Duodenal mucosa (tissue), 2 donors: ENCODE data around the gene SPDYE3.
"Not testable (repeated sequence)": the region's sequence is repeated elsewhere in the genome, so short reads cannot be mapped to it uniquely, and the experiment has no call there.

Source experiments
- H3K27ac ChIP-seq: one replicate; pipeline ENCODE4 v1.7.0; 2013; ENCODE audit warnings: low read depth, low read length
- H3K27me3 ChIP-seq, 2 donors: one replicate each; pipeline ENCODE4 v1.7.0; 2013; ENCODE audit warnings: low read length in 2 of 2, control low read depth in 1 of 2; ENCODE audit not compliant: insufficient read depth in 2 of 2, control insufficient read depth in 1 of 2
- H3K36me3 ChIP-seq, 2 donors: one replicate each; pipeline ENCODE4 v1.7.0; 2013; ENCODE audit warnings: low read length in 2 of 2, control low read depth in 1 of 2; ENCODE audit not compliant: insufficient read depth in 2 of 2, control insufficient read depth in 1 of 2
- H3K4me1 ChIP-seq, 2 donors: one replicate each; pipeline ENCODE4 v1.7.0; 2013; ENCODE audit warnings: low read length in 2 of 2, control low read depth in 1 of 2; ENCODE audit not compliant: insufficient read depth in 2 of 2, control insufficient read depth in 1 of 2
- H3K4me3 ChIP-seq, 2 donors: one replicate each; pipeline ENCODE4 v1.7.0; 2013; ENCODE audit warnings: low read length in 2 of 2, low read depth in 1 of 2
- H3K9ac ChIP-seq, 2 donors: one replicate each; pipeline ENCODE4 v1.7.0; 2013; ENCODE audit warnings: low read length in 2 of 2, low read depth in 1 of 2
- H3K9me3 ChIP-seq, 2 donors: one replicate each; pipeline ENCODE4 v1.7.0; 2013; ENCODE audit warnings: low read length in 2 of 2, control low read depth in 1 of 2; ENCODE audit not compliant: control insufficient read depth in 1 of 2

Gene SPDYE3

GRCh38 chr7:100351657-100352058, 44.2 kb downstream of the SPDYE3 start:
- H3K4me1 ChIP-seq, result no peaks in the 10 kb centered on the region
- peaks cover 43 to 77% of the 10 kb centered on the region in 2 donors for H3K36me3 ChIP-seq

GRCh38 chr7:100352230-100352781, 44.8 kb downstream of the SPDYE3 start:
- not testable (repeated sequence) for H3K4me1 ChIP-seq, H3K9ac ChIP-seq, H3K9me3 ChIP-seq, H3K4me3 ChIP-seq, H3K27me3 ChIP-seq, H3K27ac ChIP-seq
- peaks cover 42 to 77% of the 10 kb centered on the region in 2 donors for H3K36me3 ChIP-seq

More at GRCh38 chr7:100351657-100352058, 44.2 kb downstream of the SPDYE3 start:
- Histone ChIP-seq H3K4me3 (no peak overlapping the region), H3K9ac (no peak overlapping the region), H3K27ac (no peak overlapping the region), H3K27me3 (no peaks in the 10 kb centered on the region), H3K9me3 (no peaks in the 10 kb centered on the region)

- H3K36me3 ChIP-seq, result peaks cover 35 to 74% of the 10 kb centered on the region in 2 donors
These were observed 45.6 kb downstream of the SPDYE3 start for GRCh38 chr7:100352984-100353684.

GRCh38 chr7:100353685-100354330, 46.3 kb downstream of the SPDYE3 start:
- Histone ChIP-seq H3K4me3 (no peak overlapping the region), H3K9ac (no peak overlapping the region), H3K27ac (no peak overlapping the region), H3K36me3 (peaks cover 35 to 78% of the 10 kb centered on the region in 2 donors), H3K27me3 (no peaks in the 10 kb centered on the region), H3K4me1 (no peaks in the 10 kb centered on the region), H3K9me3 (no peaks in the 10 kb centered on the region)

More at GRCh38 chr7:100352984-100353684, 45.6 kb downstream of the SPDYE3 start:
- Histone ChIP-seq H3K9ac (no peak overlapping the region), H3K9me3 (no peaks in the 10 kb centered on the region), H3K27ac (no peak overlapping the region), H3K27me3 (no peaks in the 10 kb centered on the region), H3K4me1 (no peaks in the 10 kb centered on the region), H3K4me3 (no peak overlapping the region)

- Histone ChIP-seq H3K27ac (no peak overlapping the region), H3K4me3 (no peak overlapping the region), H3K9me3 (no peaks in the 10 kb centered on the region), H3K36me3 (peaks cover 31 to 82% of the 10 kb centered on the region in 2 donors), H3K4me1 (no peaks in the 10 kb centered on the region), H3K9ac (no peak overlapping the region), H3K27me3 (no peaks in the 10 kb centered on the region)
These were observed 49.0 kb downstream of the SPDYE3 start for GRCh38 chr7:100356416-100357068.

- no peaks in the 10 kb centered on the region for H3K27me3 ChIP-seq
- H3K4me3 ChIP-seq, result no peak overlapping the region
- H3K9me3 ChIP-seq, result no peaks in the 10 kb centered on the region
- H3K27ac ChIP-seq, result no peak overlapping the region
- peaks cover 31 to 82% of the 10 kb centered on the region in 2 donors for H3K36me3 ChIP-seq
- H3K9ac ChIP-seq, result no peak overlapping the region
- H3K4me1 ChIP-seq, result no peaks in the 10 kb centered on the region
These were observed 49.6 kb downstream of the SPDYE3 start for GRCh38 chr7:100357131-100357561.

- Histone ChIP-seq H3K9ac (no peak within 1 kb of the TSS), H3K36me3 (peaks cover 26 to 80% of the 10 kb centered on the region in 2 donors), H3K4me1 (no peaks in the 10 kb centered on the region), H3K4me3 (no peak within 1 kb of the TSS), H3K27ac (no peak within 1 kb of the TSS), H3K9me3 (no peaks in the 10 kb centered on the region), H3K27me3 (no peaks in the 10 kb centered on the region)
These were observed 50.7 kb downstream of the SPDYE3 start, which contains the start of gene PILRB for GRCh38 chr7:100358027-100358856. TSS of gene PILRB (plus strand) at chr7:100358117. CDS start at chr7:100358303, 186 bp downstream.

GRCh38 chr7:100358857-100359212, 51.3 kb downstream of the SPDYE3 start:
- Histone ChIP-seq H3K27ac (no peak overlapping the region), H3K9ac (no peak overlapping the region), H3K4me1 (no peaks in the 10 kb centered on the region), H3K4me3 (no peak overlapping the region), H3K36me3 (peaks cover 24 to 74% of the 10 kb centered on the region in 2 donors), H3K27me3 (no peaks in the 10 kb centered on the region), H3K9me3 (no peaks in the 10 kb centered on the region)

- no peak overlapping the region for H3K27ac ChIP-seq
- no peaks in the 10 kb centered on the region for H3K4me1 ChIP-seq
- no peaks in the 10 kb centered on the region for H3K27me3 ChIP-seq
- no peaks in the 10 kb centered on the region for H3K9me3 ChIP-seq
- H3K4me3 ChIP-seq, result no peak overlapping the region
- H3K9ac ChIP-seq, result no peak overlapping the region
- peaks cover 20 to 61% of the 10 kb centered on the region in 2 donors for H3K36me3 ChIP-seq
These were observed 52.8 kb downstream of the SPDYE3 start for GRCh38 chr7:100360135-100360854.
